ENCODE results near the gene DMD.

The DMD gene

GRCh38 chrX:31287861-31288260 lies 1923.5 kb downstream of the DMD start:
- no peak for DNase-seq (ENCODE audit: low read depth)
- TF ChIP-seq, protein P1, sequence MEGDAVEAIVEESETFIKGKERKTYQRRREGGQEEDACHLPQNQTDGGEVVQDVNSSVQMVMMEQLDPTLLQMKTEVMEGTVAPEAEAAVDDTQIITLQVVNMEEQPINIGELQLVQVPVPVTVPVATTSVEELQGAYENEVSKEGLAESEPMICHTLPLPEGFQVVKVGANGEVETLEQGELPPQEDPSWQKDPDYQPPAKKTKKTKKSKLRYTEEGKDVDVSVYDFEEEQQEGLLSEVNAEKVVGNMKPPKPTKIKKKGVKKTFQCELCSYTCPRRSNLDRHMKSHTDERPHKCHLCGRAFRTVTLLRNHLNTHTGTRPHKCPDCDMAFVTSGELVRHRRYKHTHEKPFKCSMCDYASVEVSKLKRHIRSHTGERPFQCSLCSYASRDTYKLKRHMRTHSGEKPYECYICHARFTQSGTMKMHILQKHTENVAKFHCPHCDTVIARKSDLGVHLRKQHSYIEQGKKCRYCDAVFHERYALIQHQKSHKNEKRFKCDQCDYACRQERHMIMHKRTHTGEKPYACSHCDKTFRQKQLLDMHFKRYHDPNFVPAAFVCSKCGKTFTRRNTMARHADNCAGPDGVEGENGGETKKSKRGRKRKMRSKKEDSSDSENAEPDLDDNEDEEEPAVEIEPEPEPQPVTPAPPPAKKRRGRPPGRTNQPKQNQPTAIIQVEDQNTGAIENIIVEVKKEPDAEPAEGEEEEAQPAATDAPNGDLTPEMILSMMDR (IDR thresholded peaks at IDR 0.05; ENCODE audit: insufficient read depth, low read depth, low read length, missing control alignments), result no peak
- no peak overlapping the region for H3K4me3 ChIP-seq (ENCODE audit: low read length)

GRCh38 chrX:31280580-31280979 lies 1930.8 kb downstream of the DMD start:
- TF ChIP-seq, protein P1 (IDR thresholded peaks at IDR 0.05; ENCODE audit: insufficient read depth, low read depth, low read length, missing control alignments), result no peak
- H3K4me3 ChIP-seq (ENCODE audit: low read length), result no peak overlapping the region
- no peak for DNase-seq (ENCODE audit: low read depth)

DNA sequence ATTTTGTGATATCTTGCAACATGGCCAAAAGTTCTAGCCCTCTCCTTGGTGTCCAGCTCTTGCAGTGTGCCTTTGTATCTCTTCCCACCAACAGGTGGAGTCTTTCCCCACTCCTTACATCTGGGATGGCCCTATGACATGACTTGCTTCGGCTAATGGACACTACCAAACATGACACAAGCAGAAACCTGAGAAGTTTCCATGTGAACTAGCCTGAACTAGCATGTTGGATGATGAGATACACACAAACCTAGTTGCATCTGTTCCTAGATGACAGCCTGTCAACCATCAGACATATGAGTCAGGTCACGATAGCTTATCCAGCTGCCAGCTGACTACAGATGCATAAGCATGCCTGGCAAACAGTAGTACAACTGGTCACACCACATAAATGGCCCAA lies 1932.0 kb downstream of the DMD start:
- TF ChIP-seq, protein P1 (IDR thresholded peaks at IDR 0.05; ENCODE audit: insufficient read depth, low read depth, low read length, missing control alignments), result peak; percentile 60
- H3K4me3 ChIP-seq (ENCODE audit: low read length), result no peak overlapping the region
- peak; percentile 90 for DNase-seq (ENCODE audit: low read depth)

DNA sequence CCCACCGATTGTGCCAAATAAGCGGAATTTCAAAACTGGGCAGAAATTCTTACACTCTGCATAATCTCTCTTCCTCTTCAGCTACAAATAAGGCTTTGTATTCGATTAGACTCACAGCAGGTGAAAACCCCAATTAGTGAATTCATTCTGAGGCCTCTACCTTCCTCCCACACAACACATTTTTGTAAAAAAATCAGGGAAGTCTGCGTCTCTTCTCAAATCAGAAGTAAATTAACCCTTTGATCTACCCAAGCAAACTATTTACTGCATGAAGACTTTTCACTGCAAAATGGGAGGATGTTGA lies 1938.9 kb downstream of the DMD start:
- TF ChIP-seq, protein P1 (IDR thresholded peaks at IDR 0.05; ENCODE audit: insufficient read depth, low read depth, low read length, missing control alignments), result no peak
- no peak for DNase-seq (ENCODE audit: low read depth)
- H3K4me3 ChIP-seq (ENCODE audit: low read length), result no peak overlapping the region

DNA sequence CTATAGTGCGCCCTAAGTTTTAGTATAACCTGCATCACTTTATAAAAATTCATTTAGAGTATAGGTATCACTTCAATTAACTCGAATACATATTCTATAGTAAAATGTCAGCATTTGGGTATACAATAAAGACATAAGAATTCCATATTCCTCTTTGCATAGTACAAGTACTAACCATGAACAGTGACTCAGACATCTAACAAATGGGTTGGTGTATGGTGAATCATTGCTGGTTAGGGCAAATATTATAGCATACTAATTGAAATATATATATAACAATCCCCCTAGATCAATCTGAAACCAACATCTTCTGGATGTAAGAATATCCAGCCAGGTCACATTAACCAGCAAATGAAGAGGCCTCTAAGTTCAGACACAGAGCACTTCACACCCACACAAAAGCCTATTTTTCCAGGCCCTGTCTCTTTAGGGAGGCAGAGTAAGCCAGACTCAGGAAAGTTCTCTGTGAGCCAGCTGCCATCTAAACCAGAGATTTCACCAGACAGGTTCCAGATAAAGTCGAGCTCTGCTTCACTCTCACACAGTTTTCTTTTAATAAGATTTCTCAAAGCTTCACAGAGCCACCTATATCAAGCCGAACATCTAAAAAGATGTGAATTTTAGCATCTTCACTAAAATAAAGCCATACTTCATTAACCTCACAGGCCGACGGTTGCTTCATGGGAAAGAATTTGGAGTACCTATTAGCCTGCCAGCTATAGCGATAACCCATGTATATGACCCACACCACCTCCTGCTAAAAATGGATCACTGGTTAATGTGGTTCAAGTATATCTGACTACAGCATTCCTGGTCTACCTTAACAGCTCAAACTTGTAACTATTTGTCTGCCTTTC lies 1939.5 kb downstream of the DMD start:
- TF ChIP-seq, protein P1 (IDR thresholded peaks at IDR 0.05; ENCODE audit: insufficient read depth, low read depth, low read length, missing control alignments), result no peak

DNA sequence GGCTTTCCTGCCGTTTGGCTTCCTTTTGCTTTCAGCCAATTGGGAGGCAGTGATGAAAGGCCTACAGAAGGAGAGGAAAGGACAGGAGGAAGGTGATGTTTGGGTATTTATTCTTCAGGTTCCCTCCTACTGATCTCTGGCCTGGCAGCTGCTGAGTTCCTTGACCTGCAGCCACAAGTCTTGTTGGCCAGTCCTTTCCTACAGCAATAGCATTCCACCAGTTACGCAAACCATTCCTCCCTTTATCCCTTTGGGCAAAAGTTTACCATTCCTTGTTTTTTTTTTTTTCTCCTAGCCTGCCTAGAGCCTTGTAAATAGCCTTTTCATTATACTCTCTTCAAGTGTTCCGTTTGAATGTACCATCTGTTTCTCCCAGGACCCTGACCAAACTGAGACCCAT lies 1941.4 kb downstream of the DMD start:
- no peak for DNase-seq (ENCODE audit: low read depth)
- H3K4me3 ChIP-seq (ENCODE audit: low read length), result no peak overlapping the region
- TF ChIP-seq, protein P1 (IDR thresholded peaks at IDR 0.05; ENCODE audit: insufficient read depth, low read depth, low read length, missing control alignments), result no peak

More for the DNA sequence above, 1939.5 kb downstream of the DMD start:
- H3K4me3 ChIP-seq (ENCODE audit: low read length), result no peak overlapping the region
- peak; percentile 60 for DNase-seq (ENCODE audit: low read depth)

DNA sequence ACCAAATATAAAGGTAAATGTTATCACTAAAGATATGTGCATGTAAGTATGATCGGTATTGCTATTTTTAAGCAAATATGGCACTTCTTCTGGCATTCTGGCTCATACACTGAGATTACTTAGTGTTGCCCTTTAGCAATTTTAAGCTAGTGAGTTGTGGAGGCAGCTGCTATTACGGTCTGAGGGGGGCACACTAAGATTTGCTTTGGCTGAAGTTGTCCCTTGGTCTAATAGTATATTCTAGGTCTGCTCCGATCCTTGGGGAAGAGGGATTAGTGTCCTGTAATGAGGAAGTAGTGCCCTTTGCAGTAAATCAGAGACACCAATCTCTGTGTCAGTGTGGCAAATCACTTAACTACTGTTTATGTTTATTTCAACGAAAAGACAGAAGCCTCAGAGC lies 1943.0 kb downstream of the DMD start:
- no peak for DNase-seq (ENCODE audit: low read depth)
- TF ChIP-seq, protein P1 (IDR thresholded peaks at IDR 0.05; ENCODE audit: insufficient read depth, low read depth, low read length, missing control alignments), result no peak
- no peak overlapping the region for H3K4me3 ChIP-seq (ENCODE audit: low read length)
